WI38 (cell line): Measurements from ENCODE around the gene SLC22A1.

Experiments used
- H3K4me3 ChIP-seq: 2 replicates; pipeline ENCODE4 v1.5.1; 2011; ENCODE audit warnings: low read depth, mild to moderate bottlenecking, control low read depth, low read length
- TF ChIP-seq, protein P1 (sequence below): IDR thresholded peaks from 2 replicates; pipeline ENCODE4 v1.5.1; 2012; ENCODE audit warnings: low read depth, mild to moderate bottlenecking, control low read depth, low read length

The SLC22A1 gene

DNA sequence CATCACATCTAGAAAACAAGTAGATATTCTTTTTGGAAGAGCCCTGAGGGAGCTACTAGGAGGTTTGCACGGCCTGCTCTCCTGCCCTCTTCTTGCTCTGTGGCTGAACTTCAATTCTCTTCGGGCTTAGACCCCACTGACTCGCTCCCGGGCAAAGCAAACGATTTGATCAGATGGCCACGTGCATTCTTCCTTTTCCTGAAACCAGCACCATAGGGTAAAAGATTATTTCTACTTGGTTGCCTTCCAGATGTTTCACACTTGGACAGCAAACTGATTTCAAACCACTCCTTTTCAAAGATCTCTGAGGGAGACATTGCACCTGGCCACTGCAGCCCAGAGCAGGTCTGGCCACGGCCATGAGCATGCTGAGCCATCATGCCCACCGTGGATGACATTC lies at the start of gene SLC22A1:
Gene SLC22A1, plus strand, starts transcription at position 258 of the 400 bp plus-strand sequence. Its CDS starts 121 bp downstream, at position 379.
- TF ChIP-seq, protein P1, sequence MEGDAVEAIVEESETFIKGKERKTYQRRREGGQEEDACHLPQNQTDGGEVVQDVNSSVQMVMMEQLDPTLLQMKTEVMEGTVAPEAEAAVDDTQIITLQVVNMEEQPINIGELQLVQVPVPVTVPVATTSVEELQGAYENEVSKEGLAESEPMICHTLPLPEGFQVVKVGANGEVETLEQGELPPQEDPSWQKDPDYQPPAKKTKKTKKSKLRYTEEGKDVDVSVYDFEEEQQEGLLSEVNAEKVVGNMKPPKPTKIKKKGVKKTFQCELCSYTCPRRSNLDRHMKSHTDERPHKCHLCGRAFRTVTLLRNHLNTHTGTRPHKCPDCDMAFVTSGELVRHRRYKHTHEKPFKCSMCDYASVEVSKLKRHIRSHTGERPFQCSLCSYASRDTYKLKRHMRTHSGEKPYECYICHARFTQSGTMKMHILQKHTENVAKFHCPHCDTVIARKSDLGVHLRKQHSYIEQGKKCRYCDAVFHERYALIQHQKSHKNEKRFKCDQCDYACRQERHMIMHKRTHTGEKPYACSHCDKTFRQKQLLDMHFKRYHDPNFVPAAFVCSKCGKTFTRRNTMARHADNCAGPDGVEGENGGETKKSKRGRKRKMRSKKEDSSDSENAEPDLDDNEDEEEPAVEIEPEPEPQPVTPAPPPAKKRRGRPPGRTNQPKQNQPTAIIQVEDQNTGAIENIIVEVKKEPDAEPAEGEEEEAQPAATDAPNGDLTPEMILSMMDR: no peak
- H3K4me3 ChIP-seq: no peak within 1 kb of the TSS

DNA sequence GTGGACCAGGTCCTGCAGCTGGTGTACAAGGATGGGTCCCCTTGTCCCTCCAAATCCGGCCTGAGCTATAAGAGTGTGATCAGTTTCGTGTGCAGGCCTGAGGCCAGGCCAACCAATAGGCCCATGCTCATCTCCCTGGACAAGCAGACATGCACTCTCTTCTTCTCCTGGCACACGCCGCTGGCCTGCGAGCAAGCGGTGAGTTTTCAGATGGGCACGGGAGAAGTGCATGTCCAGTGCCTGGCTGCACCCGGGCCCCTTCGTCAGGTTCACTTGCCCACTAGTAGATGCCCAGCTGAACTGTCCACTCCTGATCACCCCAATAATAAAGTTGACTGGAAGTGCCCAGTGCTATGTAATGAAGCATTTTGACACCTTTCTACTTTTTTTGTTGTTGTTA lies 48.3 kb upstream of the SLC22A1 start:
- TF ChIP-seq, protein P1: no peak

DNA sequence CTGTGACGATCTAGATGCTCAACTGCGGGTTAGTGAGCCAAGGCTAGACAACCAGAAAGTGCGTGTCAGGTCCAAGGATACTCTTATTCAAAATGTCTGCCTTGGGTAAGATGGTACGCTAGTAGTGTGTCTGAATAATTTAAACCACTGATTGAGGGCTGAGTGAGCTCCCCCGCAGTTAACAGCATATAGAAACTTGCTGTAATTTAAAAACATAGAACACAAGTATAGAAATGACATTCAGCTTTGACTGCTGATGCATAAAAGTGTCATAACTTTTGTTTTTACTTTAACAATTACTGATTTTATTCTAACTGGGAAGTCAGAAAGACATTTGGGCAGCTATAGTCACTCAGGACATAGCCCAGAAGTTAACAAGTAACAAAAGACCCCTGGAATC lies 45.6 kb upstream of the SLC22A1 start:
- no peak overlapping the region for H3K4me3 ChIP-seq
- TF ChIP-seq, protein P1: no peak

More for the DNA sequence above, 48.3 kb upstream of the SLC22A1 start:
- no peak overlapping the region for H3K4me3 ChIP-seq

DNA sequence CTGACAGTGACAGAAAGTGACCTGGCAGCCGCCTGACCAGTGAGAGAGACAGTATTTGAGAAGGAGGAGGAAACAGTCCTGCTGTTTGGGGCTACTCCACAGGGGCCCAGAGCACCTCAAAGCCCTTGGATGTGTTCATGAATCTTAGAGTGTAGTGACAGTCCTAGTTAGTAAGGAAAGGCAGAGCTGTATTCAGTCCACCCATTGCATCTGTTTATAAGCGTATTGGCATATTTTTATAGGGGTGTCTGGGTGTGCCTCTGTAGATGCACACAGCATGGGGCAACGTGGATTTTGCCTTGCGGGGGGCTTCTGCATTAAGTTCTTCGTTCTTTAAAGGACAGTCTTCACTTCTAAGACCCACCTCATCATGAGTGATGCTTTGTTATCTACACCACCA lies 44.6 kb upstream of the SLC22A1 start:
- no peak overlapping the region for H3K4me3 ChIP-seq
- TF ChIP-seq, protein P1: no peak

DNA sequence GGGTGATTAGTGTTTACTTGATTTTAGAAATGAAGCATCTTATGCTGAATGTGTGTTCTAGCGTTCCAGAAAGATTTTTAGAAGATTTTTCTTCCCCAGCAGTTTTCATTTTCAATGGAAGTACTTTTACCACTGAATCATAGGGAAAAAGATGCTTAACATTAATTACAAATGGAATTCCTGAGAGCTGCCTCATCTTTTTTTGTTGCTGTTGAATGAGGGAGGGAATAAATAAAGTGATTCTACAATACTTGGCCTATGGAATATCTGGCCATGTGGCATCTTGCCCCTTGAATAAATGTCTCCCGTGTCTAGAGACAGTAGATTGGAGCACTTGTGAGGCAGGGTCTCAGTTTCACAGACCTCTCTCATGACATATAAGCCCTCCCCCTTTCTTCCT lies 44.1 kb upstream of the SLC22A1 start:
- TF ChIP-seq, protein P1: no peak
- no peak overlapping the region for H3K4me3 ChIP-seq

DNA sequence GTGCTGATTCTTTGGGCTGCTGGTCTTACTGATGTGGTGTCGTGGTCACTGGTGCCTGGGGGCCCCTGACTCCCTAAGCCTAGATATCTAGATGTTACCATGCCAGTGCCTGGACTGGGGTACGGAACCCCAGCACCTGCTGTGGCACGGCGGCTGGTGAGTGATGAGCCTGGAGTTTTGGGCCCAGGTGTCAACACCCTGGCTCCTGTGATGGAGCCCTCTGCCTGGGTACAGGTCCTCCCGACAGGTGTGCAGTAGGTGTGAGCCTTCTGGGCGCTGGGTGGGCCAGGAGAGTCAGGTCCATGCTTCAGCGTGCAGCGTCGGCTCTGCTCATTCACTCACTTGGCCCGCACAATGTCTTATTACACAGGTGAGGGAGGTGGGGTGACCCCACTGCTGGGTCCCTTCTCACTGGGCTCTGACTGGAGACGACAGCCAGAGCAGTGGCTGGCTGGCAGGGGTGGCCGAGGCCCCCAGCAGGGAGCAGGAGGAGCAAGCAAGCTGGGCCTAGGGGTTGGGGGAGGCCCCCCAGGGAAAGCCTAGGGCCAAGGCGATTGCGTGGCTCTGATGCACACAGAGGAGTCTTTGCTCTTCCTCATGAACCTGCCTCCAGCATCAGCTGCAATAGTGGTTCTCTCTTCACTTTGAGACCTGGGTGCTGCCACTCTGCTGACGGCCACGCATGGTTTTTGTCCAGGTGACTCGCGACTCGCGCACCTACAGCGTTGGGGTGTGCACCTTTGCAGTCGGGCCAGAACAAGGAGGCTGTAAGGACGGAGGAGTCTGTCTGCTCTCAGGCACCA lies 42.5 kb upstream of the SLC22A1 start:
- TF ChIP-seq, protein P1: no peak
- H3K4me3 ChIP-seq: no peak overlapping the region

DNA sequence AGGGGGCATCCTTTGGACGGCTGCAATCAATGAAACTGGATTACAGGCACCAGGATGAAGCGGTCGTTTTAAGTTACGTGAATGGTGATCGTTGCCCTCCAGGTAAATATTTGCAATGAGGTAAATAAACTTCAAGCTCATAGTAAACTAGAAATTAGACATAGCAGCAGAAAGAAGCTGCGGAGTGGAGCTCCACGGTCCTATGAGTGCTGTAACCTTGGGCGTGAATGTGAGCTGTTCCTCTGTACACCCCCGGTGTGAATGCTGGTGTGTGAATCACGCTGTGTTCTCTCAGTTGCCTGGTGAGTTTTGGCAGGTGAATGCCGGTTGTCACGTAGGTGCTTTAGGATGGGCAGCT lies 42.0 kb upstream of the SLC22A1 start:
- H3K4me3 ChIP-seq: no peak overlapping the region
- TF ChIP-seq, protein P1: no peak
